Upper lobe of right lung (tissue), 1 donor: ENCODE data around the gene CDC14B. TPM values are rescaled to one million over a fixed set of nuclear protein-coding genes. Genes with fewer than 3 reads are reported as not detected.

Source experiments
- ATAC-seq: fragments of 200-7000 bp; cut with Tn5 transposase; one replicate; pipeline ENCODE4 v1.9.1; 2020; ENCODE audit warnings: mild to moderate bottlenecking, moderate library complexity
- DNase-seq: peaks from one replicate; pipeline ENCODE4 v3.0.0-alpha.2; 2020
- H3K27ac ChIP-seq: fragments of 200-600 bp; one replicate; pipeline ENCODE4 v1.8.0; 2022
- H3K27me3 ChIP-seq: fragments of 200-600 bp; one replicate; pipeline ENCODE4 v1.8.0; 2022; ENCODE audit warnings: mild to moderate bottlenecking
- H3K36me3 ChIP-seq: fragments of 200-600 bp; one replicate; pipeline ENCODE4 v1.8.0; 2022
- H3K4me1 ChIP-seq: fragments of 200-600 bp; one replicate; pipeline ENCODE4 v1.8.0; 2022
- H3K4me3 ChIP-seq: fragments of 200-600 bp; one replicate; pipeline ENCODE4 v1.8.0; 2022; ENCODE audit warnings: mild to moderate bottlenecking
- H3K9me3 ChIP-seq: fragments of 200-600 bp; one replicate; pipeline ENCODE4 v1.8.0; 2022
- CTCF ChIP-seq: fragments of 200-600 bp; IDR thresholded peaks from one replicate; pipeline ENCODE4 v1.8.0; 2022; ENCODE audit warnings: antibody characterized with exemption
- intact Hi-C: fragments of 100-400 bp; cut with DNase I; formaldehyde crosslinking; loops from one replicate; pipeline ENCODE4 v1.11.0; 2022
- total RNA-seq: library from RNA; stranded (reverse); fragmentation: NEBNext Ultra II Directional; extraction: Animal tissue kit (Norgen Biotek cat#: 25700); gene quantifications from one replicate; pipeline ENCODE4 v1.2.1, GENCODE V29; 2021
- donor health status: DM: no; HTN: yes; CAD: no; lungs with severe emphysema.

Gene CDC14B
- total RNA-seq, 1 donor from 2014 or later = 14.5 TPM

- Histone ChIP-seq H3K9me3 (no peaks in the 10 kb centered on the region), H3K36me3 (peaks cover 14% of the 10 kb centered on the region), H3K4me1 (peaks cover 21% of the 10 kb centered on the region), H3K4me3 (no peak overlapping the region), H3K27ac (no peak overlapping the region), H3K27me3 (no peaks in the 10 kb centered on the region)
- no peak for DNase-seq
- intact Hi-C loops = no loop called here
- no peak for ATAC-seq
- no peak for TF ChIP-seq CTCF
Observed at GRCh38 chr9:96564217-96564616, 55.4 kb downstream of the CDC14B start.

DNA sequence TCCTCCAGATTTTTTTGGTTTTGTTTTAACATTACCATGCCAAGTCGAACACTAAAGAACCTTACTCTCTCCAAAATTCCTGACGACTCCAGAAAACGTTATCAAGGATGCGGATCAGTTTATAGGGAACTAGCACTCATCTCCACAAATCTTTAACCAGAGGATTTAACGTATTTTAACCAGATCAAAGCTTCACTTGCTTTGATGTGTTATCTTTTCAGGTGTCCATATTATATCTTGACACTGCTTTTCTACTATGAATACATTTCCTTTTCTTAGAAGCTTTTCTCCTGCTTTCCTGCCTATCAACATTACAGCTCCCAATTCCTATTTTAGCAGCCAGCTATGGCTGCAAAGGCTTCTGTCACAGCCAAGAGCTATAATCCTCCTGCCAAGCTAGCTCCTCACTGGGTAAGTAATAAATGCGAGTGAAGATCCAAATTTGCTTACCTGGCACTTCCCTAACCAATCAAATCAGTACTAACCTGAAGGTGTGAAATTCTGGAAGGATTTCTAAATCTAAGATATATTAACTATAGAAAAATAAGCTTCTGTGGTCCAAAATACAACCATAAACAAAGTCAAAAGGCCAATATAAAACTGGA, 60.2 kb downstream of the CDC14B start:
- Histone ChIP-seq H3K27me3 (no peaks in the 10 kb centered on the region), H3K4me3 (no peak overlapping the region), H3K27ac (no peak overlapping the region), H3K9me3 (no peaks in the 10 kb centered on the region), H3K36me3 (peaks cover 14% of the 10 kb centered on the region), H3K4me1 (peaks cover 11% of the 10 kb centered on the region)
- intact Hi-C loops = no loop called here
- no peak for TF ChIP-seq CTCF
- DNase-seq = no peak
- ATAC-seq = no peak

DNA sequence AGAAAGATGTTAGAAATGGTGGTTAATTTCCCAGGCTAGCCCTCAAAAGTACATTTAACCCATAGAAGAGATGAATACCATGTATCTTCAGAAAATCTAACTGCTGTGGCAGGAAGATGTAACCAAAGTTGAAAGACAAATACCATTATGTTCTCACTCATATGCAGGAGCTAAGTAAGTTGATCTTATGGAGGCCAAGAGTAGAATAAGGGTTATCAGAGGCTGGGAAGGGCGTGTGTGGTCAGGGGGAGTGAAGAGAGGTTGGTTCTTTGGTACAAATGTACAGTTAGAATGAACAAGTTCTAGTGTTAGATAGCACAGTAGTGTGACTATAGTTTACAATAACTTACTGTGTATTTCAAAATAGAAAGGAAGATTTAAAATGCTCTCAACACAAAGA, 61.7 kb downstream of the CDC14B start:
- DNase-seq (no peak), ATAC-seq (no peak)
- Histone ChIP-seq H3K4me1 (peaks cover 11% of the 10 kb centered on the region), H3K36me3 (peaks cover 14% of the 10 kb centered on the region), H3K4me3 (no peak overlapping the region), H3K27me3 (no peaks in the 10 kb centered on the region), H3K9me3 (no peaks in the 10 kb centered on the region), H3K27ac (no peak overlapping the region)
- intact Hi-C loops = no loop called here
- TF ChIP-seq CTCF = no peak

DNA sequence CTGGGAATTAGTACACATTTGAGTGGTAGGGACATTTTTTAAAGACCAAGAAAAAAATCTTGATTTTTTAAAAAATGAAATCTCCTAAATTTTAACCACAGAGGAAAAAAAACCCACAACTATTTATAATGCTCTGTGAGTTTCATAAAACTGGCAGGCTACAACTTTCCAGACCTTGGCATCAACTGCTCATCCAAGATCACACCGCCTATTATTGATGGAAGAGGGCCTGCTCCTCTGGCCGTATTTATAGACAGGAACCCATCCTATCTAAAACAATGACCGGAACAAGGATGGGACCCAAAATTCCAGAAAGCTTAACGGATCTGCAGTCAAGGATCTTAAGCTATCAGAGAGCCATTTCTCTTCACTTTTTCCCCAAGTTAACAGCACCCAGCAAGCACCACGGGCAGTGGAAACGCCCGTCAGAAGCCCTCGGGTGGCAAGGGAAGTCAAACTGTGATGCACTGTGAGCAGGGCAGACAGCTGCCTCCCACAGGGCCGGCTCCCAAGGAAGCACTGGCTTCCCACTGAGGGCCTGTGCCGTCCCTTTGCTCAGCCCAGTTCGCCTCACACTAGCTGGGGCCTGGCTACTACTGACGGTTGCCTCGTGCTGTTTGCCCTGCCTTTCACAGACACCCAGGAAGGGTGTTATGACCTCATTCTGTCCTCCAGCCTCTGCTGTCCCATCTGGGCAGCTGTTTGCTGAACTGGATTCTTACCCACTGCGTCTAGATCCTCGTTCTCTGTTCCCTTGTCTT, 62.8 kb downstream of the CDC14B start:
- intact Hi-C loops = no loop called here
- no peaks in the 10 kb centered on the region for H3K27me3 ChIP-seq
- no peak for TF ChIP-seq CTCF
- peaks cover 11% of the 10 kb centered on the region for H3K4me1 ChIP-seq
- H3K9me3 ChIP-seq = no peaks in the 10 kb centered on the region
- peaks cover 3% of the 10 kb centered on the region for H3K36me3 ChIP-seq
- H3K27ac ChIP-seq = no peak overlapping the region
- DNase-seq (no peak), ATAC-seq (peak; percentile 38)
- H3K4me3 ChIP-seq = no peak overlapping the region

GRCh38 chr9:96555567-96556386, 63.9 kb downstream of the CDC14B start:
- no peak overlapping the region for H3K27ac ChIP-seq
- TF ChIP-seq CTCF = no peak
- peak; percentile 39 for ATAC-seq
- peaks cover 11% of the 10 kb centered on the region for H3K4me1 ChIP-seq
- intact Hi-C loops = no loop called here
- H3K27me3 ChIP-seq = no peaks in the 10 kb centered on the region
- no peak for DNase-seq
- H3K4me3 ChIP-seq = no peak overlapping the region
- no peaks in the 10 kb centered on the region for H3K9me3 ChIP-seq
- H3K36me3 ChIP-seq = peaks cover 6% of the 10 kb centered on the region
